ENCODE data around the gene CEP164.
"Not testable (repeated sequence)": the region's sequence is repeated elsewhere in the genome, so short reads cannot be mapped to it uniquely, and the experiment has no call there.

The CEP164 gene

DNA sequence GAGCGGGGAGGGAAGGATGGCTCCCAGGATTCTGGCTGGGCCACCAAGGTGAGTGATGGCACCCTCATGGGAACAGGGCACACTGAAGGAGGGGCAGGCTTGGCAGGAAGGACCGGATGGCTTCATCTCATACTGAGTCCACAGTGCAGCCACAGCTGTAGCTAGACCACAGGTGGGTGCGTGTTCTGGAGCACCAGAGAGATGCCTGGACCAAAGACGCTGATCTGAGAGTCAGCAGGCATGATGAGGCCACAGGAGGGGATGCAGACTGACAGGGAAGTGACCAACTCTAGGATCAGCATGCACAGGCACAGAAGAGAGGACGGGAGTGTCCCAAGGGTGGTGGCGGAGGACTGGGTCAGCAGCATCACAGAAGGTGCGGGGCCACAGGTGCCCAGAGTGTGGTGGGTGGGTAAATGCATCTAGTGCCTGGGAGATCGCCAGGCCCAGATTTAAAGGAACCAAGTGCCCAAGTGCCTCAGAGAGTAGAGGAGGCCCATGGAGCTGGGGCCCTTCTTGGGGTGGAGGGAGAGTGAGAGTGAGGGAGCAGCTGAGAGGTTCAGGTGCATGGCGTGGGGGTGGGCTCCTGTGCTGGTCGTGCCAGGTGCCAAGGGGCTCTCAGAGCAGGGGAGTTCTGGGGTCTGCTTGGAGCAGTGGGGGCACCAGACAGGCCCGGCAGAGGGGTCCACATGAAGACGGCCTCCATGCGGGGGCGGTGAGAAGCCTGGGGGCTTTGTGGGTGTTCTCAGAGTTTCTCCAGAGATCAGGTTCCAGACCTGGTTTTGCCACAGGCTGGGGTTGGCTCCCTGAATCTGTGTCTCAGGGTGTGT is 113.7 kb downstream of the CEP164 start:
- DNase-seq (ENCODE audit: low read depth in 3 of 3), result no peak

DNA sequence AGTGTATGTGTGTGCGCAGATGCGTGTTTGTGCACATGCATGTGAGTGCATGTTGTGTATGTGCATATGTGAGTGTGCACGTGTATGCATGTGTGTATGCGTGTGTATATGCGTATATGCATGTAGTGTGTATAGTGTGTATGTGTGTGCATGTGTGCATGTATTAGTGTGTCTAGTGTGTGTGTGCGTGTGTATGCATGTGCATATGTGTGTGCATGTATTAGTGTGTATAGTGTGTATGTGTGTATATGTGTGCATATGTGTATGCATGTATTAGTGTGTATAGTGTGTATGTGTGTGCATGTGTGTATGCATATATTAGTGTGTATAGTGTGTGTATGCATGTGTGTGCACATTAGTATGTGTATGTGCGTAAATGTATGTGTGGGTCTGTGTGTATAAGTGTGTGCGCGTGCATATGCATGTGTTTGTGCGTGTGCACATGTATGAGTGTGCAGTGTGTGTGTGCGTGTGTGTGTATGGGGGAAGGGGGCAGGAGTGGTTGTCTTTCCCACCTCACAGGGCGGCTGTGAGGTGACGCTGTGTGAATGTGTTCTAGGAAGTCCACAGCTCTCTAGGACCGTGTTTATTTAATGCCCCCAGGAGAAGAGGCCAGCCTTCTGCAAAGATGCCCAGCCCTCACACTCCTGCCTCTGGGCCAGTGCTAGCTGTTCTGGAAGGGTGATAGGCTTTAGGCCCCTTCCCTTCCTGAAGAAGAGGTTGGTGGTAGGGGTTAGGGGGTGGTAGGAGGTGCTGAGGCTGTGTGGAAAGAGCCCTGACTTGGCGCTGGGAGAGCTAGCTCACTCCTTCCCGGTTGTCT is 114.6 kb downstream of the CEP164 start:
- DNase-seq (ENCODE audit: low read depth in 3 of 3), result no peak

- DNase-seq (ENCODE audit: low read depth in 3 of 3), result no peak
These were observed 115.2 kb downstream of the CEP164 start for GRCh38 chr11:117442869-117443239.

DNA sequence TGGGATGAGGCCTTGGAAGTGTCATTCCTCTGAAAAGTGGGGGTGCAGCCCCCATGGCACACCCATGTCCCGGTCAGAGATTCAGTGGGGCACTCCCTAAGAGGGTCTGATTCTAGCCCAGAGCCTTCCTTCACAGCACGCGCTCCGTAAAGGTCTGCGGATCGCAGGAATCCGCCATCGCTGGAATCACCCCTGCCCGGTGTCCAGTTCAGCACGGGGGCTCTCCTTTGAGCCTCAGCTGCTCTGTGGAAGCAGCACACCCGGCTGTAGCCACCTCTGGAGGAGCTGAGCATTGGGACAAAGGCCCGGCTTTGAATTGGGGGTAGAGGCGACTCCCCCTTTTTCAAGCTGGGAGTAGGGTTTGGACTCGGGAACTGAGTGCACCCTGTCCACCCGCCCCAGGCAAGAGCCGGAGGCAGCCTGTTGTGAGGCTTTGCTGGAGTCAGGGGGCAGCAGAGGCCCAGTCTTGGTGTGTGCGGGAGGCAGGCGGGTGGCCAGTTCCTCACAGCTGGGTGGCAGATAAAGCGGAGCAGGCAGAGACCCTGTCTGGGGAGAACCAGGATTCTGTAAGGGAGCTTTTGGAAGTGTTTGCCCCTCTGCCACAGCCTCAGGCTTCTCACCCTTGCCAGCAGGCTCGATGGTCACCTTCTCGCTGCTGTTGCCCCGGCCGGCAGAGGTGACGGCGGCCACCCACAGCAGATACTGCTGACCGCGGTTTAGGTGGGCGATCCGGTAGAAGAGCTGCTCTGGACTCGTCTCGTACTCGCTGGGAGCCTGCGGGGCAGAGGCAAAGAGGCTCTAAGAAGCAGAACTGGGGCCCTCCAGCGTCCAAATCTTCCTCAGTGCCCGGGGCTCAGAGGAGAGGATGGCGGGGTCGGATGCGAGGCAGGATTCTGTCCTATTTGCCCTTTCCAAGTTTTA is 115.9 kb downstream of the CEP164 start:
- DNase-seq (ENCODE audit: low read depth in 3 of 3), result no peak

DNA sequence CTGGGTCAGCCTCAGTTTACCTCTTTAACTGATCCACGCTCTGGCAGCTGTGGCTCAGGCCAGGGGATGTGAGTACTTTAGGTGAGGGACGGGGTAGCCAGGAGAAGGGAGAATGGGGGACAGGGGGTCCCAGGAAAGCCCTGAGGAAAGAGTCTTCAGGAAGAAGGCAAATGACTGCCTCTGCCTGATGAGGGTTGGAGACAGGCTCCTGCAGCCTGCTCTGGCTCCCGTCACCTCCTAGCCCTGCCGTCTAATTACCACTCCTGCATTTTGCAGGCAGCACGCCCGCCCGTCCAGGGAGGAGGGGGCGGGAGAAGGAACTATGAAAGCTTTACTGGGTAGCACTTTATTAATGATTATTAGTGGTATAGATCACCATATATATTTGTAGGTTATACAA is 116.6 kb downstream of the CEP164 start:
- DNase-seq (ENCODE audit: low read depth in 3 of 3), result no peak

GRCh38 chr11:117444711-117445658 is 117.3 kb downstream of the CEP164 start:
- DNase-seq (ENCODE audit: low read depth in 3 of 3), result no peak

DNA sequence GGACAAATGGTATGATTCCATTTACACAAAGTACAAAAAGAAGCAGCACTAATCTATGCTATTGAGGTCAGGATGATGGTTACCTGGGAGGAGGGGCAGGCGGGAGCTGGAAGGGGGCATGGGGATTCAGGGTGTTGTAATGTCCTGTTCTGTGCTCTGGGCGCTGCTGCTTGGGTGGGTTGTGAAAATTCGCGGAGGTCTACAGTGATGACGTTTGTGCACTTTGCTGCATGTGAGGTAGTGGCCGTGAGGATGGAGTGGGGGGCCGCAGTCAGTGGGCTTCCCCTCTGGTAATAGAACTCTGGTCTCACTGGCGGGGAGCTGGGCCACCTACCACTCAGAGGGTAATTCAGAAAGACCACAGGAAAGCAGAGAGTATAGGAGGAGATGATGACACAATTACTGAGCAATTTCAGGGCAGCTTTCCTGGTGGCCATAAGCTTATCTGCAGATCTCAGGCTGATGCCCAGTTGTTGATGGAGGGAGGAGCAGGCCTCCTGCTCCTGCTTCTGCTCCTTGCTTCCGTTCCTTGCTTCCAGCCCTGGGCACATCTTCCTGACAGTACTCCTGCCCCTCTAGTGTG is 121.5 kb downstream of the CEP164 start:
- no peak for DNase-seq (ENCODE audit: low read depth in 3 of 3)

DNA sequence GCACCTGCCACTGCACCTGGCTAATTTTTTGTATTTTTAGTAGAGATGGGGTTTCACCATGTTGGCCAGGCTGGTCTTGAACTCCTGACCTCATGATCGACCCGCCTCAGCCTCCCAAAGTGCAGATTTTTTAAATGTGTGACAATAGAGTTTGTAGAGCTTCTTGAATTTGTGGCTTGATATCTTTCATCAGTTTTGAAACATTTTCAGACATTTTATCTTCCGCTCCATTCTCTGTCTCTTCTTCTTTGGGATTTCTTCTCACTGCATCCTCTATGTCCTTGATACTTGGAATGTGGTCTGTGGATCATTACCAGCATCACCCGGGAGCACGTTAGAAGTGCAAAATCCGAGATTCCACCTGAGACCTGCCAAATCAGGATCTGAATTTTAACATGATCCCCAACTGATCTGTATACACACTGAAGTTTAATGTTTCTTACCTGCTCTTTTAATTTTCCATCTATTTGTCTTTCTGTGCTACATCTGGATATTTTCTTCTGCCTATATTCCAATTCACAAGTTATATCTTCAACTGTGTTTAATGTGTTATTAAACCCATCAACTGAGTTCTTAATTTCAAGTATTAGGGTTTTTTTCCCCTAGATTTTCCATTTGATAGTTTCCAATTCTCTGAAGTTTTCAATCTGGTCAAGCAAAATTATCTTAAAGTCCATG is 126.4 kb downstream of the CEP164 start:
- DNase-seq (ENCODE audit: low read depth in 3 of 3), result no peak

DNA sequence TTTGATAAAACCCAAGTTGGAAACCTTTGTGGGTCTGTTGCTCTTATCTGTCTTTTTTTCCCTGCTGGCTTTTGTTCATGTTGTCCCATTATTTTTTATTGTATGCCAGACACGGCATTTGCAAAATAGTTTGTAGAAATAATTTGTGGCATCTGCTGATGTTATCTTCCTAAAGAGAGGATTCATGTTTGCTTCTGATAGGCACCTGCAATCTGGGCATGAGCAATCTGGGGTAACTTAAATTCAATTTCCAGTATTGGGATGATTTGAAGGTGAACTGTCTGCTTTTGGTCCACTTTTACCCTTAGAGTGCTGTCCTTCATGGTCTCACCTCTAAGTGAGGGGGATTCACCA is 126.9 kb downstream of the CEP164 start:
- DNase-seq (ENCODE audit: low read depth in 3 of 3), result no peak

DNA sequence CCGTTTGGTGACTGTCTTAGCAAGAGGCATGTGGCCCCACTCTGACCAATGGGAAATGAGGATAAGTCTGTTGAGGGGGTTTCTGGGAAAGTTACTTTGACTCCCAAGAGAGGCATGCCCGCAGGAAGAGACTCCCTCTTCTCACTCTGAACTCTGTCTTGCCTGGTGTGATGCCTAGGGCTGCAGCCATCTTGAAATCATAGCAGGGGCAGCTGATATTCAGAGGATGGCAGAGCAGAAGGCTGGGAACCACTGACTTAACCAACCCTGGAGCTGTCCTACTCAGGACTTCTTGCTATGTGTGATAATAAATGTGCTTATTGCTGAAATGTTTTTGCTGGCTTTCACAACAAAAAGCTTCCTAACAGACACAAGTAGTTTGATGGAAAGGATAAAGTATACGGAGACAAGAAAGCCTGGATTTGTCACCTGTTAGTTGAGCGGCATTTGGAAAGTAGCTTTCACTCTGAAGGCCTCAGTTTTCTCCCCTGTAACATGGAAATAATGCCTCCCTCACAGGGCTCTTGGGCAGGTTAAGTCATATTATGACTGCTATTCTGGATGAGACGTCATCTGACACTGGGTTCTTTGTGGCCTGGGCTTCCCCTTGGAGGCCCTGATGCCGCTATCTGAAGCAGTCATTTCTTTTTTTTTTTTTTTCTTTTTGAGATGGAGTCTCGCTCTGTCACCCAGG is 128.5 kb downstream of the CEP164 start:
- peak; percentile 11 to 32 (median 24) for DNase-seq (ENCODE audit: low read depth in 3 of 3)

DNA sequence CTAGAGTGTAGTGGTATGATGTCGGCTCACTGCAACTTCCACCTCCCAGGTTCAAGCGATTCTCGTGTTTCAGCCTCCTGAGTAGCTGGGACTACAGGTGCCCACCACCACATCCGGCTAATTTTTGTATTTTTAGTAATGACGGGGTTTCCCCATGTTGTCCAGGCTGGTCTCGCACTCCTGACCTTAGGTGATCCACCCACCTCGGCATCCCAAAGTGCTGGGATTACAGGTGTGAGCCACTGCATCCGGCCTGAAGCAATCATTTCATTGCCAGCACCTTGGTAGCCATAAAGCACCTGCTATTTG is 129.0 kb downstream of the CEP164 start:
- not testable (repeated sequence) for DNase-seq (ENCODE audit: low read depth in 3 of 3)

DNA sequence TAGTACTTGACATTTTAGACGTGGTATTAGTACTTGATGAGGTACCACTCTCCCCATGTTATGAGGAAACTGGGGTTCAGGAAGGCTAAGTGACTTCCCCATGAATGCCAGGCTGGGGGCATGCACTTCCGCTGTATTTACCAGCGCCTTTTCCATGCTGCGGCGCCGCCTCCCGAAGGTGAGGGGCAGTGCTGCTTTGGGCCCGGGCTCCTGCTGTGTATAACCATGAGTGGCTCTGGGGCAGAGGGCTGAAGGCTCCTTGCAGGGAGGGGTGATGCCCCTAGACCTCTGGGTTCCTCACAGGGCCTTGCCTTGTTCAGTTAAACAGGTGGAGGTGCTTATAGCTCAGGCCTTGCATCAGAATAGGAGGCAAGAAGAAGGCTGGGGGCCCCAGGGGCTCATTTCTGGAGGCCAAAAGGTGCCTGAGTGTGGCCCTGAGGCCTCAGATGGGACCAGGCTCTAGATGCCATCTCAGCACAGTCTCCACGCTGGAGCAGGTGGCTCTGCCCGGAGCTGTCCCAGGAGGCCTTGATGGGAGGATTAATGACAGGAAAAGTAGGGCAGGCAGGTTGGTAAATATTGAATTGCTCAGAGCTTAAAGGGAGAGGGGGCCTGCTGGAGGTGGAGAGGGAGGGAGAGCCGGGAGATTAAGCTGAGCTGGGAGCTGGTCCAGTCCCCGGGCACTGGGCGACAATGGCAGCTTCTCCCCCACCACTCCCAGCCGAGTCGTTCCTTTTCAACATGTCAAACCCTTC is 129.6 kb downstream of the CEP164 start:
- DNase-seq (ENCODE audit: low read depth in 3 of 3), result no peak

DNA sequence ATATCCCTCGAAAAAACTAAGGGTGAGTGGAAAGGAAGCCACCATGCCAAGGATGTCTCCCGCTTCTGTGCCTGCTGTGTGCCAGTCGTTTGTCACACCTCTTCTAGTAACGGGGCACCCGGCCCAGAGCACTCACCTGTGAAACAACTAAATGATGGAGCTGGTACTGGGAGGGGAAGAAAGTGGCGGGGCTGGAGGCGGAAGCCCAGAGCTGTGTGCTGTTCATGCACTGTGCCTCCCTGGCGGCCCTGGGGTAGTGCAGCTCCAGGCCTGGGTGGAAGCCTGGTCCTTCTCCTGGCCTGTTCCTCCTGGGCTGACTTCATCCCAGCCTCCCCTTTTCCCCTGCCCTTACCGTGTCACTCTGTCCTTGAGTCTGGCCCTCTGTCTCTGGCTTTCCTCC is 130.2 kb downstream of the CEP164 start:
- DNase-seq (ENCODE audit: low read depth in 3 of 3), result no peak

GRCh38 chr11:117458275-117459122 is 130.8 kb downstream of the CEP164 start:
- peak in 2 of 3 donors; percentile 21 to 25 for DNase-seq (ENCODE audit: low read depth in 3 of 3)

DNA sequence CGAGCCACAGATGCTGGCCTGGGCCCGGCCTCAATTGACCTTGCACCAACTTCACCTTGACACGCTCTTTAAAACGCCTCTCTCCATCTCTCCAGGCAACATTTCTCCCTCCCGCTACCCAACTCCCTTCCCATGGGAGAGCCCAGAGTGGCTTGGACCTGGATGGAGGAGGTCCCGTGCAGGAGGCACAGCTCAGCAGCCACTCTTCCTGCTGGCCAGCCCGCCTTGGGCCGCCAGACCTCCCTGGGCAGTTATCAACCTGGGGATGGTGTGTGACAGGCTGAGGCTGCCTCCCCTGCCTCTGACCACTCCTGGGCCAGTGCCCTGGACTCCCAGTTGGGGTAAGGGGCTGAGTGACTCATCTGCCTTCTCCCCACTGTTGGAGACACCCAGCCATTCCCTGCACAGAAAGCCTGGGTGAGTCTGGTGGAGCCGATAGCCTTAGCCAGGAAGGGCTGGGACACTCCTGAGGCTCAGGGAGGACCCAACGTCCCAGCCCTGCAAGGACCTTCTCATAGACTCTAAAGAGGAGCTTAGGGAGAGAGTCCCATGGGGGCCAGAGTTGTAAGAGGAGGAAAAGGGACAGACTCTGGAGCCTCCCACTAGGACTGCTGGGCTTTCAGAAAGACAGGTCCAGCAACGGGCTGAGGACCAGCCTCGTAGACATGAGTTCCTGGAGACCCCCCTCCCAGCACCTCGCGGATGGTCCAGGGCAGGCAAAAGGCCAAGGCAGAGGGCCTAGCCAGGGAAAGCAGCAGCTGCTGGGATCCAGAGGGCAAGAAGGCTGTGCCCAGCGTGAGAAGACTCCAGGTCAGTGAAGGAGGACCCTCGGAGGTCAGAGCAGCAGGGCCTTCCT is 131.7 kb downstream of the CEP164 start:
- DNase-seq (ENCODE audit: low read depth in 3 of 3), result no peak

- no peak for DNase-seq (ENCODE audit: low read depth in 3 of 3)
These were observed 132.3 kb downstream of the CEP164 start for GRCh38 chr11:117459979-117460300.

Measured in stimulated activated CD4-positive, alpha-beta T cell treated with anti-CD3 and anti-CD28 coated beads, TNF-alpha, amount 100 ng/mL, for 48 hours (primary cell).